ENCODE measurements around the gene GTF2H2C_2.
"Not testable (repeated sequence)": the region's sequence is repeated elsewhere in the genome, so short reads cannot be mapped to it uniquely, and the experiment has no call there.

The GTF2H2C_2 gene

DNA sequence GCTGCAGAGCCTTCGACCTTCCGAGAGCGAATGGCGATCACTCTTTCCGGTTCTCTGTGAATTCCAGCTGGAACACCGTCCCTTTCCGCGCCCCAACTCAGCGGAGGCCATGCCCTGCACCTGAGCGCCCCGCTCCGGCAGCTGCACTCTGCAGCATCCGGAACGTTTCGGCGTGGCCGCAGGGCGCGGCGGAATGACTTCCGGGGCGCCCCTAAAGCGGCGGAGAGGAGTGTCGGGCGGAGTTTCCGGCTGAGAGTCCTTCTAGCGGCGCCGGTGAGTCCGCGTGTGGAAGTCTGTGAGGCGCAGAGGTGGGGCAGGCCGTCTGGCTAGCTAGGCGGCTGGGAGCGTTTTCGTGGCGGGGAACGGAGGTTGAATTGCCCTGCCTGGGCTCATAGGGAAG, at the start of gene GTF2H2C_2:
Gene GTF2H2C_2, plus strand, starts transcription at position 252 of the 400 bp plus-strand sequence.
- not testable (repeated sequence) for H3K27ac ChIP-seq (ENCODE audit: low read length); H3K4me3 ChIP-seq (ENCODE audit: low read depth in 1 of 2, low read length in 2 of 2); H3K36me3 ChIP-seq (ENCODE audit: control insufficient read depth in 1 of 2, insufficient read depth in 2 of 2, low read length in 2 of 2); H3K9me3 ChIP-seq (ENCODE audit: control insufficient read depth in 1 of 2, low read length in 2 of 2); H3K27me3 ChIP-seq (ENCODE audit: low read depth, low read length); H3K4me1 ChIP-seq (ENCODE audit: control insufficient read depth in 1 of 2, insufficient read depth in 2 of 2, low read length in 2 of 2)

DNA sequence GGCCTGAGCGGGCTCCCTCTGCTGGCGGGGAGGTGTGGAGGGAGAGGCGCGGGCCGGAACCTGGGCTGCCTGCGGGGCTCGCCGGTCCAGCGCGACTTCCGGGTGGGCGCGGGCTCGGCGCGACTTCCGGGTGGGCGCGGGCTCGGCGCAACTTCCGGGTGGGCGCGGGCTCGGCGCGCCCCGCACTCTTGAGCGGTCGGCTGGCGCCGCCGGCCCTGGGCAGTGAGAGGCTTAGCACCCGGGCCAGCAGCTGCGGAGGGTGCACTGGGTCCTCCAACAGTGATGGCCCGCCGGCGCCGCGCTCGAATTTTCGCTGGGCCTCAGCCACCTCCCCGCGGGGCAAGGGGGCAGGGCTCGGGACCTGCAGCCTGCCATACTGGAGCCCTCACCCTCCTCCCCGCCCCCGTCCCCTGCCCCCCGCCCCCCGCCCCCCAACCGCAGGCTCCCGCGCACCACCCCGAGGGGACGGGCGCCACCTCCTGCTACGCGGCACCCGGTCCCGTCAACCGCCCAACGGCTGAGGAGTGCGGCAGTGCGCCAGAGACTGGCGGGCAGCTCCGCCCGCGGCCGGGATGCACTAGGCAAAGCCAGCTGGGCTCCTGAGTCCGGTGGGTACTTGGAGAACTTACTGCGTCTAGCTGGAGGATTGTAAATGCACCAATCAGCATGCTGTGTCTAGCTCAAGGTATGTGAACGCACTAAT, 14.0 kb upstream of the GTF2H2C_2 start:
- peak overlapping the region in 1 of 2 donors; percentile 54 for H3K4me3 ChIP-seq (ENCODE audit: low read depth in 1 of 2, low read length in 2 of 2)
- H3K27me3 ChIP-seq (ENCODE audit: low read depth, low read length); H3K36me3 ChIP-seq (ENCODE audit: control insufficient read depth in 1 of 2, insufficient read depth in 2 of 2, low read length in 2 of 2); H3K4me1 ChIP-seq (ENCODE audit: control insufficient read depth in 1 of 2, insufficient read depth in 2 of 2, low read length in 2 of 2); H3K27ac ChIP-seq (ENCODE audit: low read length); H3K9me3 ChIP-seq (ENCODE audit: control insufficient read depth in 1 of 2, low read length in 2 of 2): not testable (repeated sequence)

DNA sequence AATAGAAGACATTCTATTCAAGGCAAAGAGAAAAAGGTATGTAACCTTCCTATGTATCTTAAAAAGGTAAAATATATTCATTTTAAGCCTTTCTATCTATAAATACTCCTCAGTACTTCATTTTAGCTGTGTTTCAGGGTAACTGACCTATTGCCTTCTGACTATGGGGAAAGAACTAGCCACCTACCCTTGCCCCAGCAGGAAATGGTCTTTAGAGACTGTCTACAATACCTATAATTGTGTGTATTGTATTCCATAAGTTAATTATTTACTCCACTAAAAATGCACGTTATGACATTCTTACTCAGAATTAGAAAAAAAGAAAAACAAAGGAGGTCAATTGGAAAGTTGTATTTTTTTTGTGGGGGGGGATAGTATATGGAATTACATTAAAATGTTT, 6.2 kb downstream of the GTF2H2C_2 start:
- H3K4me3 ChIP-seq (ENCODE audit: low read depth in 1 of 2, low read length in 2 of 2); H3K4me1 ChIP-seq (ENCODE audit: control insufficient read depth in 1 of 2, insufficient read depth in 2 of 2, low read length in 2 of 2); H3K27ac ChIP-seq (ENCODE audit: low read length); H3K27me3 ChIP-seq (ENCODE audit: low read depth, low read length); H3K36me3 ChIP-seq (ENCODE audit: control insufficient read depth in 1 of 2, insufficient read depth in 2 of 2, low read length in 2 of 2); H3K9me3 ChIP-seq (ENCODE audit: control insufficient read depth in 1 of 2, low read length in 2 of 2): not testable (repeated sequence)

DNA sequence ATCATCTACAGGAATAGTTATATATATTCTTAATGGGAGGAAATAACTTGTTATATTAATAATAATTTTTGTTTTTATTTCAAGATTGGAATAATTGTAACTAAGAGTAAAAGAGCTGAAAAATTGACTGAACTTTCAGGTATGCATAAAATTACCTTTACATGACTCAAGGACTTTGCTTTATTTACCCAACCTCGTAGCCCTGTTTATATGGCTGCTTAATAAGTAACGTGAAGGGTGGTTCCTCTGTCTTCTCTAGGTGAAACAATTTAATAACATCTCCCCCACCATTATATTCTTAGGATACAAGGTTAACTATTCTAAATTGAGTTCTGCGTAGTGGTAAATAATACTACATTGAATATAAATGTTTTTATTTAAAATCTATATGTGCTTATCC, 8.0 kb downstream of the GTF2H2C_2 start:
- H3K27ac ChIP-seq (ENCODE audit: low read length); H3K36me3 ChIP-seq (ENCODE audit: control insufficient read depth in 1 of 2, insufficient read depth in 2 of 2, low read length in 2 of 2); H3K4me1 ChIP-seq (ENCODE audit: control insufficient read depth in 1 of 2, insufficient read depth in 2 of 2, low read length in 2 of 2); H3K9me3 ChIP-seq (ENCODE audit: control insufficient read depth in 1 of 2, low read length in 2 of 2); H3K4me3 ChIP-seq (ENCODE audit: low read depth in 1 of 2, low read length in 2 of 2); H3K27me3 ChIP-seq (ENCODE audit: low read depth, low read length): not testable (repeated sequence)

DNA sequence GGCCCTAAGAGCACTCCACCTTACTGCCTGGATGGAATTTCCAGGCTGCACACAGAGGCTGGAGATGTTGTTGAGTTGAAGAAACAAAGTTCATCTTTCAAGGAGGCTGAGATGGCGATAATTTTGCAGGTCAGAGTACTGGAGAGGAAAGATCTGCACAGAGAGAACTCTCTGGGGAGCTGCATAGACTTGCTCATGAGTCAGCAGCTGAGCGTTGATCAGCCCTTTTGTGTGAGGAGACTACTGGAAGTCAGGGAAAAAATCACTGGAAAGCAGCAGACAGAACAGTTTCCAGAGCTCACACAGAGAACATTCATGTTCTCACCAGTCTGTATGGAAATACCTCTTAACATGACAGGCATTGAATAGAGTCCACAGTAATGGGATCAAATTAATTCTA, 23.4 kb downstream of the GTF2H2C_2 start:
- not testable (repeated sequence) for H3K4me1 ChIP-seq (ENCODE audit: control insufficient read depth in 1 of 2, insufficient read depth in 2 of 2, low read length in 2 of 2); H3K4me3 ChIP-seq (ENCODE audit: low read depth in 1 of 2, low read length in 2 of 2)

DNA sequence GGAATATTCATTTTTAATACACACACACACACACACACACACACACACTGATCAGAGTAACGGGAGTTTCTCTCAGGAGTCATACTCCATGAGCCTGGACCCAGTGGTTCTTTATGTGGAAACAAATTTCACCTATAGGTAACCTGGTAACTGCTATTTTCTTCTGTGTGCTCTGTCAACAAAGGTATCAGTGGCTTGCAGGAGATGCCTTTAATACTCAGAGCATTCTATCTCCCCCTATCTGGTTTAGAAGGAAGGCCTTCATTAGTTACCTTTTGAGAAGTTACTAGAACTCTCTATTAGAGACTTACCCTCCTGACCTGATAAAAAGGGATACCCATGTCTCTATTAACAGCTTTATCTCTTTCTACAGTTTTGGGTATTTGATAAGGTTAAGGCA, 34.4 kb downstream of the GTF2H2C_2 start:
- not testable (repeated sequence) for H3K4me3 ChIP-seq (ENCODE audit: low read depth in 1 of 2, low read length in 2 of 2); H3K4me1 ChIP-seq (ENCODE audit: control insufficient read depth in 1 of 2, insufficient read depth in 2 of 2, low read length in 2 of 2); H3K9me3 ChIP-seq (ENCODE audit: control insufficient read depth in 1 of 2, low read length in 2 of 2); H3K36me3 ChIP-seq (ENCODE audit: control insufficient read depth in 1 of 2, insufficient read depth in 2 of 2, low read length in 2 of 2); H3K27me3 ChIP-seq (ENCODE audit: low read depth, low read length); H3K27ac ChIP-seq (ENCODE audit: low read length)

More for the DNA sequence above, 23.4 kb downstream of the GTF2H2C_2 start:
- not testable (repeated sequence) for H3K36me3 ChIP-seq (ENCODE audit: control insufficient read depth in 1 of 2, insufficient read depth in 2 of 2, low read length in 2 of 2); H3K27ac ChIP-seq (ENCODE audit: low read length); H3K27me3 ChIP-seq (ENCODE audit: low read depth, low read length); H3K9me3 ChIP-seq (ENCODE audit: control insufficient read depth in 1 of 2, low read length in 2 of 2)

DNA sequence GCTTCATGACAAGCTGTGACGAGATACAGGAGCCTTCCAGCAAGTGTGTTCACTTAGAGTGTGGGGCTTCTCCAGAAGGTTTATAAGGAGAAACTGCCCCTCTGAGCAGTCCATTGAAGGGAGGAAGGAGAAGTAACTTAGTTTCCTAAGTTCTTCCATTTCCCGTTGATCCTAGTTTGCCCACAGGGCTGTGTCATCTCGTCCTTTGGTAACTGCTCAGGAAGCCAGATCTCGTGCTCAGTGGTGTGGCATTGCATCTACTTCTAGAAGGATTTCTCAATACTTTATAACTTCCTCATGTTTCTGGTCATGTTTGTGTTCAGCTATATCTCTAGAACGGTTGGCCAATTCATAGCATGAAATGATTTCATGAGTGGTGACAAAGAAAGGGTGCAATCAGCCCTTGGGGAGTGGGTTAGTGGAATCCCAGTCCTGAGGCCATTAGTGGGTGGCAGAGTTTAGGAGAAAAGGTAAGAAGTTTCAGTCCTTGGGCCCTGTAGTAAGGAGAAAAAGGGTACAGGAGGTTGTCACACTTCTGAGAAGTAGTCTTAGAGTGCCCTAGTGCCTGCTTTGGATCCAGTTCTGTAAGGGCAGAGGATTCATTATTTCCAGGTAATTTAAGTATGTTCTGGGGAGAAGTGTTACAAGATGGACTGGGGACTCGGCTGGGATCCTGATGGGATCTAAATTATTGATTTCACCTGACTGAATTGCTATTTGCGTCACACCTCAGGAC, 36.2 kb downstream of the GTF2H2C_2 start:
- not testable (repeated sequence) for H3K9me3 ChIP-seq (ENCODE audit: control insufficient read depth in 1 of 2, low read length in 2 of 2); H3K27ac ChIP-seq (ENCODE audit: low read length); H3K4me1 ChIP-seq (ENCODE audit: control insufficient read depth in 1 of 2, insufficient read depth in 2 of 2, low read length in 2 of 2); H3K27me3 ChIP-seq (ENCODE audit: low read depth, low read length); H3K36me3 ChIP-seq (ENCODE audit: control insufficient read depth in 1 of 2, insufficient read depth in 2 of 2, low read length in 2 of 2); H3K4me3 ChIP-seq (ENCODE audit: low read depth in 1 of 2, low read length in 2 of 2)

DNA sequence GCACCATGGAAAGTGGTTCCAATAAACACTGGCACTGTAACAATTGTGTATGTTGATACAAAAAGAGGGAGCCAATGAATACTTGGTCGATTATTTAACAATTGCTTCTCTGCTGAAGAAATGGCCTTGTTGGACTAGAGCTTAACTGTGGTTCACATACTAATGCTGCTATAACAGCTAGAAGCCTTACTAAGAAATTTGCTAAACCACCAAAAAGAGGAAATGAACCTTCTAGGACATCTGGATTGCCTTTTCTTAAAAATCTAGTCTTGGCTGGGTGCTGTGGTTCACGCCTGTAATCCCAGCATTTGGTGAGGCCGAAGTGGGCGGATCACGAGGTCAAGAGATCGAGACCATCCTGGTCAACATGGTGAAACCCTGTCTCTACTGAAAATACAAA, 41.9 kb downstream of the GTF2H2C_2 start:
- H3K4me1 ChIP-seq (ENCODE audit: control insufficient read depth in 1 of 2, insufficient read depth in 2 of 2, low read length in 2 of 2); H3K9me3 ChIP-seq (ENCODE audit: control insufficient read depth in 1 of 2, low read length in 2 of 2); H3K4me3 ChIP-seq (ENCODE audit: low read depth in 1 of 2, low read length in 2 of 2); H3K27me3 ChIP-seq (ENCODE audit: low read depth, low read length); H3K36me3 ChIP-seq (ENCODE audit: control insufficient read depth in 1 of 2, insufficient read depth in 2 of 2, low read length in 2 of 2); H3K27ac ChIP-seq (ENCODE audit: low read length): not testable (repeated sequence)

DNA sequence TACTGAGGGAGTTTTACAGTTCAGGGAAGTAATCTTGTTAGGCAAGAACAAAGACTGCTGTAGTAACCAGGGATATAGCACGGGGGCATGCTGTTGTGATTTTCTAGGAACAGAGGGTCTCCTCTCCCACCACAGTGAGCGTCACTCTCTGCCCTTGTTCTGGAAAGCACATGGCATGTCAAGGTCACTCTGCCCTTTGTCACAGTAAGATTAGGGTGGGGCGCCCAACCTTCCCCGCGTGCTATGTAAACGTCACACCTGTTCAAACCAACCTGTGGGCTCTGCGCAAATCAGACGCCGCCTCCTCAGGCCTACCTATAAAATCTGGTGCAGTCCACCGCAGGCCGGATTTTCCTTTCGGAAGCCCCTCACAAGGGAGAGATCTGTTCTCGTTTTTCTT, 44.0 kb downstream of the GTF2H2C_2 start:
- not testable (repeated sequence) for H3K27me3 ChIP-seq (ENCODE audit: low read depth, low read length); H3K36me3 ChIP-seq (ENCODE audit: control insufficient read depth in 1 of 2, insufficient read depth in 2 of 2, low read length in 2 of 2); H3K9me3 ChIP-seq (ENCODE audit: control insufficient read depth in 1 of 2, low read length in 2 of 2); H3K4me1 ChIP-seq (ENCODE audit: control insufficient read depth in 1 of 2, insufficient read depth in 2 of 2, low read length in 2 of 2); H3K4me3 ChIP-seq (ENCODE audit: low read depth in 1 of 2, low read length in 2 of 2); H3K27ac ChIP-seq (ENCODE audit: low read length)

DNA sequence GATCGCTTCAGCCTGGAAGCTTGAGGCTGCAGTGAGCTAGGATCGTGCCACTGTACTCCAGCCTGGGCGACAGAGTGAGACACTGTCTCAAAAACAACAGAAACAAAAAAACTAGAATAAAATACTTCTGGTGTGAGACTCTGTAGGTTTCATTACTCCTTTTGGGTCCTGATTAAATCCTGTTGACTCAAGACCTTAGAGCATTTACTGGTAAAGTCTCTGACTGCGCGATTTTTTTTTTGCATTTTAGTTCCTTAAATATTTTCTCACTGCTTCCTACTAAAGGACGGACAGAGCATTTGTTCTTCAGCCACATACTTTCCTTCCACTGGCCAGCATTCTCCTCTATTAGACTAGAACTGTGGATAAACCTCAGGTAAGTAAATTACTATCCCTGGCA, 46.8 kb downstream of the GTF2H2C_2 start:
- H3K4me1 ChIP-seq (ENCODE audit: control insufficient read depth in 1 of 2, insufficient read depth in 2 of 2, low read length in 2 of 2); H3K36me3 ChIP-seq (ENCODE audit: control insufficient read depth in 1 of 2, insufficient read depth in 2 of 2, low read length in 2 of 2); H3K9me3 ChIP-seq (ENCODE audit: control insufficient read depth in 1 of 2, low read length in 2 of 2); H3K27ac ChIP-seq (ENCODE audit: low read length); H3K27me3 ChIP-seq (ENCODE audit: low read depth, low read length); H3K4me3 ChIP-seq (ENCODE audit: low read depth in 1 of 2, low read length in 2 of 2): not testable (repeated sequence)

DNA sequence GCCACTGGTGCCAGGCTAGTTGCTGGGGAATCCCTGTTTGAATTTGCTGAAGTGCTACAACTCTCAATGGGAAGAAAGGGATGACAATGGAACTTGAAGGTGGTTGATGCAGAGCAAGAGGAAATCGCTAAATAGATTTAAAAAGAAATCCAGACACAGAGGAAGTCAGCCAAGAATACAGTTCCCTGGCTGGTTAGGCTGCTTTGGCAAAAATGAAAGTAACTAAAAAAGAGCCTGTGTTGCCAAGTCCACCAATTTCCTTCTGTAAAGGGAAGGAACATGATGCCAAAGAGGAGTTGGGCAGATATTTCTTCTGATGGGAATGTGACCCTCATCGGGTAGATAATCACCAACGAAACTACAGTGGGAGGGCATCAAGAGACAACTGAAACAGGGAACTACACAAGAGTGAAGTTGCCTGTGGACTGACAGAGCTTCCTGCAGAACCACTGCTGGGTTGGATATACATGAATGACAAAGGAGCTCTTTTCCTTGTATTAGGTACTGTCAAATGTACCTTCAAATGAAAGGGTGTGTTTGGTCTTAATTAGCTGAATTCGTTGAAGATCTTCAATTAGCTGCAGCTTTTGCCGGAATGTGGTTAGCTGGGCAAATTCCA, 49.0 kb downstream of the GTF2H2C_2 start:
- not testable (repeated sequence) for H3K36me3 ChIP-seq (ENCODE audit: control insufficient read depth in 1 of 2, insufficient read depth in 2 of 2, low read length in 2 of 2); H3K27ac ChIP-seq (ENCODE audit: low read length); H3K4me3 ChIP-seq (ENCODE audit: low read depth in 1 of 2, low read length in 2 of 2); H3K27me3 ChIP-seq (ENCODE audit: low read depth, low read length); H3K4me1 ChIP-seq (ENCODE audit: control insufficient read depth in 1 of 2, insufficient read depth in 2 of 2, low read length in 2 of 2); H3K9me3 ChIP-seq (ENCODE audit: control insufficient read depth in 1 of 2, low read length in 2 of 2)
